GM18526 (cell line): ENCODE measurements around the gene IRF2BPL.

Experiments
- POLR2A ChIP-seq: IDR thresholded peaks from 3 replicates; pipeline ENCODE4 v1.6.1; 2011; ENCODE audit not compliant: insufficient read length; ENCODE audit errors: extremely low read depth

The IRF2BPL gene

GRCh38 chr14:77028384-77029231 lies at the start of gene IRF2BPL:
TSS of gene IRF2BPL (minus strand) at chr14:77028708. CDS start at chr14:77027792, 916 bp downstream.
- TF ChIP-seq POLR2A, result peak; percentile 91

GRCh38 chr14:77077040-77077439 lies 48.5 kb upstream of the IRF2BPL start:
- TF ChIP-seq POLR2A, result no peak

GRCh38 chr14:77076113-77076631 lies 47.7 kb upstream of the IRF2BPL start:
- no peak for TF ChIP-seq POLR2A

- TF ChIP-seq POLR2A, result no peak
Measured at GRCh38 chr14:77074969-77075368, 46.5 kb upstream of the IRF2BPL start.

- no peak for TF ChIP-seq POLR2A
Measured at GRCh38 chr14:77071938-77072388, 43.5 kb upstream of the IRF2BPL start.

GRCh38 chr14:77069551-77069950 lies 41.0 kb upstream of the IRF2BPL start:
- TF ChIP-seq POLR2A, result no peak

- no peak for TF ChIP-seq POLR2A
Measured at GRCh38 chr14:77068517-77069200, 40.2 kb upstream of the IRF2BPL start.

- TF ChIP-seq POLR2A, result no peak
Measured at GRCh38 chr14:77067632-77068516, 39.4 kb upstream of the IRF2BPL start.

- no peak for TF ChIP-seq POLR2A
Measured at GRCh38 chr14:77066578-77067172, 38.2 kb upstream of the IRF2BPL start.

GRCh38 chr14:77065851-77066577 lies 37.5 kb upstream of the IRF2BPL start:
- no peak for TF ChIP-seq POLR2A

GRCh38 chr14:77064521-77065178 lies 36.1 kb upstream of the IRF2BPL start:
- no peak for TF ChIP-seq POLR2A

- no peak for TF ChIP-seq POLR2A
Measured at GRCh38 chr14:77063571-77064171, 35.2 kb upstream of the IRF2BPL start.

- TF ChIP-seq POLR2A, result no peak
Measured at GRCh38 chr14:77062261-77062660, 33.8 kb upstream of the IRF2BPL start.
